H1 (cell line): Measurements from ENCODE around the gene WDR7.

ENCODE experiments used
- CBX8 ChIP-seq: fragments of 300-800, 300-1000 bp; sonication (generic); IDR thresholded peaks from 2 replicates; pipeline ENCODE4 v1.7.1; 2016; ENCODE audit warnings: low read depth, low read length, borderline replicate concordance
- GABPA ChIP-seq: IDR thresholded peaks from 2 replicates; pipeline ENCODE4 v1.6.1; 2011; ENCODE audit warnings: mild to moderate bottlenecking, low read length, moderate library complexity, borderline replicate concordance; ENCODE audit not compliant: insufficient read depth
- POLR2A ChIP-seq, 2 experiments: IDR thresholded peaks; 1 replicate in 1 of 2; 2 replicates in 1 of 2; pipeline ENCODE4 v1.6.1; 2011; ENCODE audit warnings: low read depth in 2 of 2, low read length in 2 of 2, mild to moderate bottlenecking in 2 of 2; ENCODE audit errors: control extremely low read depth in 1 of 2
- RAD21 ChIP-seq, 2 experiments: IDR thresholded peaks in 1 of 2; conservative IDR thresholded peaks in 1 of 2; 2 replicates each; pipeline ENCODE4 v1.6.1; 2011; ENCODE audit warnings: low read depth in 2 of 2, low read length in 2 of 2, improper control_type of control experiment in 1 of 2, inconsistent platforms in 1 of 2, mild to moderate bottlenecking in 1 of 2, moderate library complexity in 1 of 2
- RFX5 ChIP-seq: IDR thresholded peaks from 2 replicates; pipeline ENCODE4 v1.6.1; 2011; ENCODE audit warnings: low read depth, low read length, improper control_type of control experiment, borderline replicate concordance
- TF ChIP-seq, protein P1 (sequence below): IDR thresholded peaks from 2 replicates; pipeline ENCODE4 v1.6.1; 2012; ENCODE audit warnings: inconsistent platforms
- TF ChIP-seq, protein P2 (sequence below), 3 experiments: IDR thresholded peaks; 1 replicate in 2 of 3; 2 replicates in 1 of 3; pipeline versions ENCODE4 v1.5.1 to v1.6.1; 2011; ENCODE audit warnings: low read length in 3 of 3, mild to moderate bottlenecking in 3 of 3, inconsistent platforms in 2 of 3, low read depth in 1 of 3, moderate library complexity in 1 of 3; ENCODE audit not compliant: insufficient read depth in 1 of 3; ENCODE audit errors: control extremely low read depth in 1 of 3

DNA sequence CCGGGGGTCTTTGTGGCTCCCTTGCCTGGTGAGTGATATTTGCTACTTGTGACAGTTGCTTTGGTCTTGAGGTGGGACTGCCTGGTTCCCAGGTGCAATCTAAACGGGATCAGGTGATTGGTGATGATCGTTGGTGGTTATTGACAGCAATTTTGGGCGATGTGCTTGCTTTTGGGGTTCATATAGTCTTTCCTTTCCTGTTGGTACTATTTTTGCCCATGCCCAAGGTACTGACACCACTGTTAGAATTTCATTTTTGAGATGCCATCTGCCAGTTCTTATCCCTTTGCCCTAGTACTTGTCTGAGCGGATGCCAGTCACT is 573 bp downstream of the WDR7 start:
- TF ChIP-seq, protein P1, sequence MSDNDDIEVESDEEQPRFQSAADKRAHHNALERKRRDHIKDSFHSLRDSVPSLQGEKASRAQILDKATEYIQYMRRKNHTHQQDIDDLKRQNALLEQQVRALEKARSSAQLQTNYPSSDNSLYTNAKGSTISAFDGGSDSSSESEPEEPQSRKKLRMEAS = no peak
- TF ChIP-seq POLR2A (IDR thresholded peaks at IDR 0.05; ENCODE audit: control extremely low read depth in 1 of 2, low read depth in 2 of 2, low read length in 2 of 2) = no peak
- TF ChIP-seq GABPA = no peak
- no peak for TF ChIP-seq RFX5
- TF ChIP-seq, protein P2, sequence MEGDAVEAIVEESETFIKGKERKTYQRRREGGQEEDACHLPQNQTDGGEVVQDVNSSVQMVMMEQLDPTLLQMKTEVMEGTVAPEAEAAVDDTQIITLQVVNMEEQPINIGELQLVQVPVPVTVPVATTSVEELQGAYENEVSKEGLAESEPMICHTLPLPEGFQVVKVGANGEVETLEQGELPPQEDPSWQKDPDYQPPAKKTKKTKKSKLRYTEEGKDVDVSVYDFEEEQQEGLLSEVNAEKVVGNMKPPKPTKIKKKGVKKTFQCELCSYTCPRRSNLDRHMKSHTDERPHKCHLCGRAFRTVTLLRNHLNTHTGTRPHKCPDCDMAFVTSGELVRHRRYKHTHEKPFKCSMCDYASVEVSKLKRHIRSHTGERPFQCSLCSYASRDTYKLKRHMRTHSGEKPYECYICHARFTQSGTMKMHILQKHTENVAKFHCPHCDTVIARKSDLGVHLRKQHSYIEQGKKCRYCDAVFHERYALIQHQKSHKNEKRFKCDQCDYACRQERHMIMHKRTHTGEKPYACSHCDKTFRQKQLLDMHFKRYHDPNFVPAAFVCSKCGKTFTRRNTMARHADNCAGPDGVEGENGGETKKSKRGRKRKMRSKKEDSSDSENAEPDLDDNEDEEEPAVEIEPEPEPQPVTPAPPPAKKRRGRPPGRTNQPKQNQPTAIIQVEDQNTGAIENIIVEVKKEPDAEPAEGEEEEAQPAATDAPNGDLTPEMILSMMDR (IDR thresholded peaks at IDR 0.05; ENCODE audit: control extremely low read depth in 1 of 3, insufficient read depth in 1 of 3, low read depth in 1 of 3, low read length in 3 of 3) = no peak
- no peak for TF ChIP-seq RAD21 (IDR thresholded peaks at IDR 0.05 in 1 of 2, conservative IDR thresholded peaks at IDR 0.05 in 1 of 2; ENCODE audit: low read depth in 2 of 2, low read length in 2 of 2)
- TF ChIP-seq CBX8 = no peak
